ENCODE results near the gene GPR142.

GRCh38 chr17:74362069-74362405, 5.3 kb upstream of the GPR142 start:
- TF ChIP-seq POLR2A (IDR thresholded peaks at IDR 0.05; ENCODE audit: low read length) (no peak), GATA1 (IDR thresholded peaks at IDR 0.05; ENCODE audit: low read depth, low read length) (no peak)
